ENCODE data around the gene WDFY4. TPM values are rescaled to one million over a fixed set of nuclear protein-coding genes. Genes with fewer than 3 reads are reported as not detected.

Gene WDFY4
- total RNA-seq, 1 experiment from 2014 or later = not detected

DNA sequence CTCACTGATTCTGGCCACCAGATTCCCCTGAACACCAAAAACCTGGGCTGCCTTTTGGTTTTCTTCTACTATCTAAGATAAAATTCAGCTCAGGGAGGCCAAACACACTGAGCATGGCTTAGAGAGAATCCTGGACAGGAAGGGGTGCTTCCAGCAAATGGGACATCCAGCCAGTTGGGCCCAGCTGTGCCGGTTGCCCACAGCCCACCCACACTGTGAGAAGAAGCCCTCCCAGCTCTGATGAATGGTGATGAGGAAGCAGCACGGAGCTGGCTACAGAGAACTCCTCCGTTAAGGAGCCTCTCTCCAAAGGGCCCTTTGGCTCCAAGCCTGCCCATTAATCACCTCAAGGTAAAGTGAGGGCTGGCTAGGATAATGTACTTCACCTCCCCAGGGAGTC is 239.1 kb downstream of the WDFY4 start:
- Histone ChIP-seq H3K79me1 (ENCODE audit: insufficient read depth, low read depth, low read length, poor library complexity, severe bottlenecking) (no peaks in the 10 kb centered on the region), H3K27me3 (ENCODE audit: insufficient read depth, low read length) (no peaks in the 10 kb centered on the region), H3K4ac (ENCODE audit: low read depth, low read length) (no peak overlapping the region), H3K23me2 (ENCODE audit: insufficient read length, low read depth, low read length, poor library complexity, severe bottlenecking) (no peaks in the 10 kb centered on the region), H3K14ac (ENCODE audit: insufficient read depth, low read length) (no peak overlapping the region), H3K4me2 (ENCODE audit: insufficient read depth, insufficient read length, low read length) (no peak overlapping the region), H2BK120ac (ENCODE audit: low read depth, low read length, poor library complexity, severe bottlenecking) (no peak overlapping the region), H2BK20ac (ENCODE audit: low read depth, low read length, poor library complexity, severe bottlenecking) (no peak overlapping the region), H4K5ac (ENCODE audit: insufficient read length, low read depth, low read length) (no peak overlapping the region), H3K23ac (ENCODE audit: insufficient read length, low read depth, low read length) (no peak overlapping the region), H3K4me1 (ENCODE audit: insufficient read depth, low read length) (no peaks in the 10 kb centered on the region), H3T11ph (ENCODE audit: low read length) (no peak overlapping the region), H2BK5ac (ENCODE audit: insufficient read length, low read length) (no peak overlapping the region), H3K56ac (ENCODE audit: insufficient read length, low read depth, low read length) (no peak overlapping the region), H3K18ac (ENCODE audit: insufficient read length, low read depth, low read length) (no peak overlapping the region), H4K20me1 (ENCODE audit: control insufficient read depth, insufficient read depth, insufficient read length) (no peaks in the 10 kb centered on the region), H3K9me3 (ENCODE audit: control insufficient read depth, low read depth, low read length) (no peaks in the 10 kb centered on the region), H4K8ac (replicated peaks; ENCODE audit: insufficient read length, low read depth, low read length) (no peak overlapping the region), H4K91ac (ENCODE audit: insufficient read length, low read depth, low read length) (no peak overlapping the region), H3K9ac (ENCODE audit: extremely low read depth, insufficient read length, low read length) (no peak overlapping the region), H3K79me2 (ENCODE audit: insufficient read depth, low read length) (no peaks in the 10 kb centered on the region), H3K27ac (ENCODE audit: insufficient read length, low read depth, low read length) (no peak overlapping the region), H2BK15ac (ENCODE audit: low read depth, low read length) (no peak overlapping the region), H2AFZ (ENCODE audit: low read length) (no peak overlapping the region), H2AK5ac (ENCODE audit: insufficient read length, low read length) (no peak overlapping the region), H2BK12ac (ENCODE audit: insufficient read length, low read depth, low read length) (no peak overlapping the region)
- Mint-ChIP-seq H3K27me3 (ENCODE audit: low read depth) (peaks cover under 1% of the 10 kb centered on the region), H3K4me1 (no peaks in the 10 kb centered on the region), H3K9me3 (no peaks in the 10 kb centered on the region; a peak in 3 of 5 replicates), H3K4me3 (no peak overlapping the region), H3K36me3 (ENCODE audit: insufficient read depth in 1 of 3, low read depth in 3 of 3) (no peaks in the 10 kb centered on the region; a peak in 1 of 7 replicates), H3K27ac (no peak overlapping the region)
- DNase-seq = no peak
- TF ChIP-seq, protein P1, sequence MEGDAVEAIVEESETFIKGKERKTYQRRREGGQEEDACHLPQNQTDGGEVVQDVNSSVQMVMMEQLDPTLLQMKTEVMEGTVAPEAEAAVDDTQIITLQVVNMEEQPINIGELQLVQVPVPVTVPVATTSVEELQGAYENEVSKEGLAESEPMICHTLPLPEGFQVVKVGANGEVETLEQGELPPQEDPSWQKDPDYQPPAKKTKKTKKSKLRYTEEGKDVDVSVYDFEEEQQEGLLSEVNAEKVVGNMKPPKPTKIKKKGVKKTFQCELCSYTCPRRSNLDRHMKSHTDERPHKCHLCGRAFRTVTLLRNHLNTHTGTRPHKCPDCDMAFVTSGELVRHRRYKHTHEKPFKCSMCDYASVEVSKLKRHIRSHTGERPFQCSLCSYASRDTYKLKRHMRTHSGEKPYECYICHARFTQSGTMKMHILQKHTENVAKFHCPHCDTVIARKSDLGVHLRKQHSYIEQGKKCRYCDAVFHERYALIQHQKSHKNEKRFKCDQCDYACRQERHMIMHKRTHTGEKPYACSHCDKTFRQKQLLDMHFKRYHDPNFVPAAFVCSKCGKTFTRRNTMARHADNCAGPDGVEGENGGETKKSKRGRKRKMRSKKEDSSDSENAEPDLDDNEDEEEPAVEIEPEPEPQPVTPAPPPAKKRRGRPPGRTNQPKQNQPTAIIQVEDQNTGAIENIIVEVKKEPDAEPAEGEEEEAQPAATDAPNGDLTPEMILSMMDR (conservative IDR thresholded peaks at IDR 0.05) = no peak
- no CpG with 5 or more reads among the region's 3 CpGs for WGBS (ENCODE audit: extremely low coverage, insufficient read length, low lambda C conversion rate)

Data from H9 (cell line).